ENCODE data around the gene CLDN14. TPM values are rescaled to one million over a fixed set of nuclear protein-coding genes. Genes with fewer than 3 reads are reported as not detected.

The CLDN14 gene
- total and polyA plus RNA-seq, 2 experiments from 2014 or later: not detected

- TF ChIP-seq STAT1 (IDR thresholded peaks at IDR 0.05; ENCODE audit: unreplicated experiment) (no peak), ZNF114 (CRISPR knock-in tag; IDR thresholded peaks at IDR 0.05) (no peak), CREB1 (CRISPR knock-in tag; IDR thresholded peaks at IDR 0.05; ENCODE audit: low read depth) (no peak), JUNB (IDR thresholded peaks at IDR 0.05; ENCODE audit: unreplicated experiment) (no peak)
These were observed 33.5 kb upstream of the CLDN14 start (continued) for GRCh38 chr21:36513430-36513829.

DNA sequence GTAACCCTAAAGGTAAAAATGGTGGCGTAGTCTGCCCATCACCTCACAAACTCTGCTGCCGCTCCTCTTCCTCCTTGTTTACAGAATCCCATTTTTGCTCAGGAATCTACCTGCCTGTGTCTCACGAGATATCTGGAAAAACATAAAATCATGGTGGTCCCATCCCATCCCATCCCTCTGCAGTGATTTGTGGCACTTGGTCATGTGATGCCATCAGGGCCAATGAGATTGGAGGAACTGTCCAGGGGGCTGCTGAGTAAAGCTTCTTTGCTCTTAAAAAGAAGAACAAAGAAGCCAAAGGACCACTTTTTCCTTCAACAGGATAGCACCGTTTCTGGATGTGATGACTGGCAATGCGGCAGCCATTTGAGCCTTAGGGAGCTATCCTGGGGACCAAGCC, 33.0 kb upstream of the CLDN14 start:
- Mint-ChIP-seq H3K27ac (no peak overlapping the region), H3K4me1 (peaks cover 10% of the 10 kb centered on the region; the same call in 2 of the 3 replicates), H3K9me3 (peaks cover 3% of the 10 kb centered on the region; the same call in 2 of the 3 replicates), H3K27me3 (ENCODE audit: insufficient read depth, low read depth, poor library complexity) (peaks cover 3% of the 10 kb centered on the region), H3K4me3 (no peak overlapping the region), H3K36me3 (ENCODE audit: low read depth) (no peaks in the 10 kb centered on the region)
- Histone ChIP-seq H3K9me2 (ENCODE audit: insufficient read depth) (0 out of 2 replicates have a peak, but pooled peaks cover 11% of the 10 kb centered on the region), H3F3A (replicated peaks; ENCODE audit: low read depth) (no peaks in the 10 kb centered on the region), H3K4me2 (no peak overlapping the region), H3K79me2 (replicated peaks; ENCODE audit: insufficient read depth) (no peaks in the 10 kb centered on the region), H3K27ac (ENCODE audit: low read depth) (no peak overlapping the region), H3K36me3 (ENCODE audit: insufficient read depth) (no peaks in the 10 kb centered on the region), H3K4me1 (ENCODE audit: insufficient read depth) (no peaks in the 10 kb centered on the region), H3K27me3 (ENCODE audit: insufficient read depth) (no peaks in the 10 kb centered on the region), H3K4me3 (no peak overlapping the region), H4K20me1 (replicated peaks; ENCODE audit: insufficient read depth) (no peaks in the 10 kb centered on the region), H2AFZ (no peak overlapping the region; the same call in 1 of the 2 replicates)
- DNase-seq (ENCODE audit: low spot score): no peak
- ATAC-seq: no peak
- TF ChIP-seq EZH2phosphoT487 (IDR thresholded peaks at IDR 0.05; ENCODE audit: unreplicated experiment) (no peak), POLR2AphosphoS5 (IDR thresholded peaks at IDR 0.05; ENCODE audit: low read depth) (no peak), NANOG (IDR thresholded peaks at IDR 0.05; ENCODE audit: borderline replicate concordance) (no peak), STAT1 (IDR thresholded peaks at IDR 0.05; ENCODE audit: unreplicated experiment) (no peak), ZNF114 (CRISPR knock-in tag; IDR thresholded peaks at IDR 0.05) (no peak), ZNF331 (CRISPR knock-in tag; IDR thresholded peaks at IDR 0.05; ENCODE audit: low read depth) (no peak), CREB1 (CRISPR knock-in tag; IDR thresholded peaks at IDR 0.05; ENCODE audit: low read depth) (no peak), ZNF462 (CRISPR knock-in tag; IDR thresholded peaks at IDR 0.05) (no peak), EZH2 (IDR thresholded peaks at IDR 0.05; ENCODE audit: low read depth, unreplicated experiment) (no peak)
- TF ChIP-seq, protein P1, sequence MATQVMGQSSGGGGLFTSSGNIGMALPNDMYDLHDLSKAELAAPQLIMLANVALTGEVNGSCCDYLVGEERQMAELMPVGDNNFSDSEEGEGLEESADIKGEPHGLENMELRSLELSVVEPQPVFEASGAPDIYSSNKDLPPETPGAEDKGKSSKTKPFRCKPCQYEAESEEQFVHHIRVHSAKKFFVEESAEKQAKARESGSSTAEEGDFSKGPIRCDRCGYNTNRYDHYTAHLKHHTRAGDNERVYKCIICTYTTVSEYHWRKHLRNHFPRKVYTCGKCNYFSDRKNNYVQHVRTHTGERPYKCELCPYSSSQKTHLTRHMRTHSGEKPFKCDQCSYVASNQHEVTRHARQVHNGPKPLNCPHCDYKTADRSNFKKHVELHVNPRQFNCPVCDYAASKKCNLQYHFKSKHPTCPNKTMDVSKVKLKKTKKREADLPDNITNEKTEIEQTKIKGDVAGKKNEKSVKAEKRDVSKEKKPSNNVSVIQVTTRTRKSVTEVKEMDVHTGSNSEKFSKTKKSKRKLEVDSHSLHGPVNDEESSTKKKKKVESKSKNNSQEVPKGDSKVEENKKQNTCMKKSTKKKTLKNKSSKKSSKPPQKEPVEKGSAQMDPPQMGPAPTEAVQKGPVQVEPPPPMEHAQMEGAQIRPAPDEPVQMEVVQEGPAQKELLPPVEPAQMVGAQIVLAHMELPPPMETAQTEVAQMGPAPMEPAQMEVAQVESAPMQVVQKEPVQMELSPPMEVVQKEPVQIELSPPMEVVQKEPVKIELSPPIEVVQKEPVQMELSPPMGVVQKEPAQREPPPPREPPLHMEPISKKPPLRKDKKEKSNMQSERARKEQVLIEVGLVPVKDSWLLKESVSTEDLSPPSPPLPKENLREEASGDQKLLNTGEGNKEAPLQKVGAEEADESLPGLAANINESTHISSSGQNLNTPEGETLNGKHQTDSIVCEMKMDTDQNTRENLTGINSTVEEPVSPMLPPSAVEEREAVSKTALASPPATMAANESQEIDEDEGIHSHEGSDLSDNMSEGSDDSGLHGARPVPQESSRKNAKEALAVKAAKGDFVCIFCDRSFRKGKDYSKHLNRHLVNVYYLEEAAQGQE (IDR thresholded peaks at IDR 0.05; ENCODE audit: unreplicated experiment): no peak
- TF ChIP-seq, protein P2, sequence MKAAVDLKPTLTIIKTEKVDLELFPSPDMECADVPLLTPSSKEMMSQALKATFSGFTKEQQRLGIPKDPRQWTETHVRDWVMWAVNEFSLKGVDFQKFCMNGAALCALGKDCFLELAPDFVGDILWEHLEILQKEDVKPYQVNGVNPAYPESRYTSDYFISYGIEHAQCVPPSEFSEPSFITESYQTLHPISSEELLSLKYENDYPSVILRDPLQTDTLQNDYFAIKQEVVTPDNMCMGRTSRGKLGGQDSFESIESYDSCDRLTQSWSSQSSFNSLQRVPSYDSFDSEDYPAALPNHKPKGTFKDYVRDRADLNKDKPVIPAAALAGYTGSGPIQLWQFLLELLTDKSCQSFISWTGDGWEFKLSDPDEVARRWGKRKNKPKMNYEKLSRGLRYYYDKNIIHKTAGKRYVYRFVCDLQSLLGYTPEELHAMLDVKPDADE (IDR thresholded peaks at IDR 0.05): no peak
